HG02970 (cell line): ENCODE results near the gene SCYL1.

Source experiments
- ATAC-seq: cut with Tn5 transposase; IDR thresholded peaks from one replicate; pipeline ENCODE4 v1.9.1; 2021; ENCODE audit warnings: mild to moderate bottlenecking, moderate library complexity, moderate number of reproducible peaks; ENCODE audit not compliant: unreplicated experiment, low FRiP score

Gene SCYL1

GRCh38 chr11:65524741-65525545 is at the start of gene SCYL1:
SCYL1 (plus strand) TSS chr11:65525083; CDS start chr11:65525154, 71 bp downstream.
- ATAC-seq: peak; percentile 59

GRCh38 chr11:65476632-65477148 is 48.2 kb upstream of the SCYL1 start:
- peak; percentile 25 for ATAC-seq

GRCh38 chr11:65477149-65477965 is 47.5 kb upstream of the SCYL1 start:
- ATAC-seq: peak; percentile 79

- no peak for ATAC-seq
Measured at GRCh38 chr11:65478388-65479183, 46.3 kb upstream of the SCYL1 start.

GRCh38 chr11:65479184-65480145 is 45.4 kb upstream of the SCYL1 start:
- no peak for ATAC-seq

- ATAC-seq: no peak
Measured at GRCh38 chr11:65482306-65482850, 42.5 kb upstream of the SCYL1 start.

GRCh38 chr11:65485920-65486219 is 39.0 kb upstream of the SCYL1 start:
- no peak for ATAC-seq

- ATAC-seq: no peak
Measured at GRCh38 chr11:65486570-65487466, 38.1 kb upstream of the SCYL1 start.

GRCh38 chr11:65487467-65488272 is 37.2 kb upstream of the SCYL1 start:
- ATAC-seq: no peak

- no peak for ATAC-seq
Measured at GRCh38 chr11:65488273-65489034, 36.4 kb upstream of the SCYL1 start.

- no peak for ATAC-seq
Measured at GRCh38 chr11:65489035-65489705, 35.7 kb upstream of the SCYL1 start.

- no peak for ATAC-seq
Measured at GRCh38 chr11:65489706-65490320, 35.1 kb upstream of the SCYL1 start.

GRCh38 chr11:65491163-65491465 is 33.8 kb upstream of the SCYL1 start:
- no peak for ATAC-seq

GRCh38 chr11:65491614-65492386 is 33.1 kb upstream of the SCYL1 start:
- ATAC-seq: no peak

- no peak for ATAC-seq
Measured at GRCh38 chr11:65492387-65492636, 32.6 kb upstream of the SCYL1 start.
